GM19438 (cell line): Measurements from ENCODE around the gene INVS.
"Not testable (repeated sequence)": the region's sequence is repeated elsewhere in the genome, so short reads cannot be mapped to it uniquely, and the experiment has no call there.

Experiments
- ATAC-seq: cut with Tn5 transposase; IDR thresholded peaks from one replicate; pipeline ENCODE4 v1.9.1; 2021; ENCODE audit warnings: low read depth; ENCODE audit not compliant: unreplicated experiment

Gene INVS

DNA sequence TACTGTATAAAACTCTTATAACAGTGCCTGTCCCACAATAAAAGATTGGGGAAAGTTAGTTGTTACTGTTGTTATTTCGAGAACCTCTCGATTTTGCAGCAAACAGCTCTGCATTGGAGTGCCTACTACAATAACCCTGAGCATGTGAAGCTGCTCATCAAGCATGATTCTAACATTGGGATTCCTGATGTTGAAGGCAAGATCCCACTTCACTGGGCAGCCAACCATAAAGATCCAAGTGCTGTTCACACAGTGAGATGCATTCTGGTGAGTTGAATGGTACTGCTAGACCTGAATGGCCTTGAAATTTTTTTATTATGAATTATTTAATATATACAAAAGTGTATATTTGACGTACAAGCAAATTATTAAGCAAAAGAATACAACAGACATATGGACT is 130.5 kb downstream of the INVS start:
- ATAC-seq: no peak

- ATAC-seq: not testable (repeated sequence)
These were observed 137.9 kb downstream of the INVS start for GRCh38 chr9:100236986-100237385.

DNA sequence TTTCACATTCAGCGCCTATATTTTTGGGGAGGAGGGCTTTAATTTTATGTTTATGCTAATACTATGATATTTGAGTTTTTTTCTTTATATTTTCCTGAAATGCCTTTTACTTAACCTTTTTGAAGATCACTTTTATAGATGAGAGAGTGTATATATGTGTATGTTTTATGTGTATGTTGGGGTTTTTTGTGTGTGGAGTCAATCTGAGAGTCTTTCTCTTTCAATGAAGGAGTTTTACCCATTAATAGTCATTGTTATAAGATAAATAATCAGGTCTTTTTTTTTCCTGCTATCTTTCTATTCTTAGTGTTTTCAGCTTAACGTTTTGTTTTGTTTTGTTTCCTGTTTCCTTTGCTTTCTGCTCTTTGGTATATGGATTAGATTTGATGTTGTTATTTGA is 141.5 kb downstream of the INVS start:
- no peak for ATAC-seq

- ATAC-seq: no peak
These were observed 168.2 kb downstream of the INVS start for GRCh38 chr9:100267211-100267610.

DNA sequence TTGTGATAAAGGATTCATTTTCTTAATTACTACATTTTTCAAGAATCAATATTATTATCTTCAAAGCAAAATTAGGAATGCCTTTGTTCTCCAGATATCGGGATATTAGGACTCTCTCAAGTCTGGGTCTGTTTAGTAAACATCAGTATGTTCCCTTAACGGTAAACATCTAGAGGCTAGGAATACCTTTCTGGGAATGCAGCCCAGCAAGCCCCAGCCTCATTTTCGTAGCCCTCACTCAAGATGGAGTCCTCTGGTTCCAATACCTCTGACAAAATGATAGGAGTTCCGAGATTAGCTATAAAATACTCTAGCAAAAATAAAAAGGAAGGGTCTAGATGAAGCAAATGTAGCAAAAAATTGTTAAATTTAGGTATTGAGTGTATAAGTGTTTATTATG is 169.2 kb downstream of the INVS start:
- no peak for ATAC-seq

- no peak for ATAC-seq
These were observed 170.6 kb downstream of the INVS start for GRCh38 chr9:100269656-100270055.

- no peak for ATAC-seq
These were observed 178.3 kb downstream of the INVS start for GRCh38 chr9:100277166-100277979.

DNA sequence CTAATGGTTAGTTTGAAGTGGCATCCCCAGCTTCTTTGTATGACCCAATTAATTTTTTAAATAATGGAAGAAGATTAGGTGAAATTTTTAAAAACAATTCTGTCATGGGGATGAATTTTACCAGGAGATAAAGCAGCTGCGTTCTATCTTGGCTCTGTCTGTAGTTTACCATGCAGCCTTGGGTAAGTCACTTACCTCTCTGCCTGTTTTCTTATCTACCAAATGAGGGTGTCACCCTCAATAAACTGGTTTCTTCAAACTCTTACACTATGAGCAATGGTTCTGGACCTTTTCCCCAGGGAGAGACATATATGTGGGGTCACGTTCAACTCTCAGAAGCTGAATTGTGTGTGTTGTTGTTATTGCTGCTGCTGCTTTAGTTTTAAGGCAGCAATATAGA is 182.0 kb downstream of the INVS start:
- no peak for ATAC-seq

DNA sequence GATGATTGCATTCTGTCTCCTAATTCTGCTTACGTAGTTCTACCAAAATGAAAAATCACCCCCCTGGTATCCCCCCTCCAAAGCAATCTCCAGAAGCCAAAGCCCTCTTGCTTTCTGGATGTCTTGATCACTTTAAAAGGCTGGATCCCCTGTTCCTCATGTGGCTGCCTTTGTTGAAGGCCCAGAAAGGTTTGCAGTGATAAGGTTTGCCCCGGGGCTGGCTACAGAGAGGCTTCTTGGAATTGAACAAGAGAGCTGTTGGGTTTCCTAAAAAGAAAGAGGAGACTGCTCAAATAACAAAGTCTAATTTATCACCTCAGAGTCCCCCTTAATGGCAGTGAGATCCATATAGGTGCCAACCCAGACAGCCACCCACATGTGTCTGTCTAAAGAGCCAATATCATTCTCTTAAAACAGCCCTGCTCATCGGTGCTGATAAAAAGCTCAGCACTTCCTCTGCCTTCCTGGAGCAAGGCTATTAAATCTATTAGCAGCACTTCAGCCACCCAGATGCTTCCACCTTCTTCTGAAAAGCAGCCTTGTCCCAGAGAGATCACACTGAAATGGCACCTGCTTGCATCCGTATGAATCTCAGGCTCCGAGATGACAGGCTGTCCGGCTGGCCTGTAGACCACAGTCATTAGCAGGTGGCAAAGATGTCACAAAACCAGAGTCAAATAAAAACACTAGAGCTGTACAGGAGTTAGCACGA is 182.8 kb downstream of the INVS start:
- ATAC-seq: no peak

DNA sequence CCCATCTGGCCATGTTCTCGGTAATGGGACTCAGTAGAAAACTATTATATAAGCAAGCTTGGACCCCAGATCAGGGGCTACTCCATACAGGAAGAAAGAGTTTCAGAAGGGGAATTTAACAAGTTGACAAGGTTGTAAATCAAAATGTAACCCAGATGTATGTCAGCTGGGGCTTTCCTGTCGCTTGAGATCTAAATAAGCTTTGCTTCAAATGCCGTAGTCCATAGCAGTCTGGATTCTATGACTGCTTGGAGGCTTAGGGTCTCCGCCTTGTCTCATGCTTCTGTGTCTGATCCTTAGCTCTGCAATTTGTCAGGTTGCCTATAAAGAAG is 183.3 kb downstream of the INVS start:
- ATAC-seq: no peak

GRCh38 chr9:100284247-100284646 is 185.2 kb downstream of the INVS start:
- ATAC-seq: no peak

DNA sequence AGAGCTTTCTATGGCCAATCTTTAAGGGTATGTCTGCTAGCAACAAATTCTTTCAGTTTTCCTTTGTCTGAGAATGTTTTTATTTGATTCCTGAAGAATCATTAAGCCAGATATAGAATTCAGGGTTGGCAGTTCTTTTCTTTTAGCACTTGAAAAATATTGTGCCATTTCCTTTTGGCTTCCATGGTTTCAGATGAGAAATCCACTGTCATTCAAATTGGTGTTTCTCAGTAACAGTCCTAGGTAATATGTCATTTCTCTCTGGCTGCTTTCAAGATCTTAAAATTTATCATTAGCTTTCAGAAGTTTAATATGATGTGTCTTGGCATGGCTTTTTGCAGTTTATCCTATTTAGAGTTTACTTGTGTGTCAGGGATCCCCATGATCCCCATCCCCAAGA is 186.0 kb downstream of the INVS start:
- ATAC-seq: no peak

GRCh38 chr9:100285601-100286000 is 186.6 kb downstream of the INVS start:
- ATAC-seq: no peak

DNA sequence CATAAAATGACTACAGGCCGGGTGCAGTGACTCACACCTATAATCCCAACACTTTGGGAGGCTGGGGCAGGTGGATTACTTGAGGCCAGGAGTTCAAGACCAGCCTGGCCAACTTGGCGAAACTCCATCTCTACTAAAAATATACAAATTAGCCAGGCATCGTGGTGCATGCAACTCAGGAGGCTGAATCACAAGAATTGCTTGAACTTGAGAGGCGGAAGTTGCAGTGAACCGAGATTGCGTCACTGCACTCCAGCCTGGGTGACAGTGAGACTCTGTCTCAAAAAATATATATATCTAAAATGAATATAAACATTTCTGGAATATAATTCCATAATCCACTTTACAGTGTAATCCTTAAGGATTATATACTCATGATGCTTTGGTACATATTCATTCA is 187.2 kb downstream of the INVS start:
- ATAC-seq: no peak

DNA sequence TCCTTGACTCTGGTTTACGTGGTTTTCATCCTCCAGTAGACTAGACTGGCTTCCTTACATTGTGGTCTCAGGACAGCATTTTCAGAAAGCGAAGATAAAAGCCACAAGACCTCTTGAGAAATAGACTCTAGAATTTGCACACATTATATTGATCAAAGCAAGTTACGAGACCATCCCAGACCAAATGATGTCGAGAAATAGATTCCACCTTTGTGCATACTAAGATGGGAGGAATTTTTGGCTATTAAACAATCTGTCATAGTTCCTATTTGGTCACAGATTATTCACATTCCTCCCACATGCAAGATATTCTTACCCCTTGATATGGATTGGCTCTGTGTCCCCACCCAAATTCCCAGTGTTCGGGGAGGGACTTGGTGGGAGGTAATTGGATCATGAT is 188.1 kb downstream of the INVS start:
- no peak for ATAC-seq

GRCh38 chr9:100290714-100291113 is 191.7 kb downstream of the INVS start:
- no peak for ATAC-seq

- ATAC-seq: no peak
These were observed 193.4 kb downstream of the INVS start for GRCh38 chr9:100292414-100292813.

DNA sequence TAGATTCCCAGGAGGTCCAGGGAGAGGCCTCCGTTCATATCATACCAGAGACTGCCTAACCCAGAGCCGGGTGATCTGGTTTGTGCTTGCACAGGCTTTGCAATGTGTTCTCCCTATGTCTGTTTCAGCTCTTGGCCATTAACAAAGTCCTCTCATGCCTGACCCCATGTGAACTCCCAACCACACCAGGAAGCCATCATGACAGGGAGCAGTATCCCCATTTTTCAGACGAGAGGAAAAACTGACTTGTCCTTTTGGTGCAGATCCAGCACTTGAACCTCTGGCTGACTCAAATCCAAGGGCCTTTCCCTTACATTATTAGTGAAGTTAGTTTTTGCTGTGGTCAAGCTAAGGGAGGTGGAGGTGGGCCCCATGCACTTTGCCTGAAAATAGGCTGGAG is 195.3 kb downstream of the INVS start:
- ATAC-seq: no peak

DNA sequence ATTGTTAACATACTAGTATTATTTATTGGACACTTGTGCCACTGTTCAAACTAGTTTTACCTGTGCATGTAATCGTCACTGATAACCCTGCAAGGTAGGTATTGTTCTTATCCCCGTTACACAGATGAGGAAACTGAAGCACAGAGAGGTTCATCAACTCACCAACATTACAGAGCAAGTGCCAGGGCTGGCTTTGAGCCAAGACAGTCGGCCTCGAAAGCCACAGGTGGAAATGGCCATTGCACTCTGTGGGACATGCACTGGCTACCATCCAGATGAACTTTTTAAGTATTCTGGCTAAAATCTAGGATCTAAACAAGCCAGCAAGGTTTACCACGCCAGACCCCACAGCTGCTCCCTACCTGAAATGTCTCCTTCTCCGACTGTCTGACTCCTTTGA is 195.8 kb downstream of the INVS start:
- no peak for ATAC-seq

- ATAC-seq: no peak
These were observed 196.2 kb downstream of the INVS start for GRCh38 chr9:100295240-100295639.

DNA sequence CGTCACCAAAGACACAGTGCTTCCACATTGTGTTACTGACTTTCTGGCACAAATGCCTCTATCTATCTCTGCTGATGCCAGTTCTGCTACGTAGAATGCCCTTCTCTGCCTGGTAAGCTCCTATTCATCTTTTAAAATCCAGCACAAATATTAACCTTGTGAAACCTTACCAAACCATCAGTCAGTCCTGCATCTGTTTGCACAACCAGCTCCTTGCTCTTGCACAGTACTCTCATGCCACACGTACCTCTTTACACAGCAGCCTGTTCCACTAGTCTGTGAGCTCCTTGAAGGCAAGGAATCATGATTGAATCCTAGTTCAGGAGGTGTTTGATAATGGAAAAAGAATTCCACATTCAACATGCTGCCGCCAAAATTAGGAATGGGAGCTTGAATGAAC is 197.4 kb downstream of the INVS start:
- ATAC-seq: no peak

DNA sequence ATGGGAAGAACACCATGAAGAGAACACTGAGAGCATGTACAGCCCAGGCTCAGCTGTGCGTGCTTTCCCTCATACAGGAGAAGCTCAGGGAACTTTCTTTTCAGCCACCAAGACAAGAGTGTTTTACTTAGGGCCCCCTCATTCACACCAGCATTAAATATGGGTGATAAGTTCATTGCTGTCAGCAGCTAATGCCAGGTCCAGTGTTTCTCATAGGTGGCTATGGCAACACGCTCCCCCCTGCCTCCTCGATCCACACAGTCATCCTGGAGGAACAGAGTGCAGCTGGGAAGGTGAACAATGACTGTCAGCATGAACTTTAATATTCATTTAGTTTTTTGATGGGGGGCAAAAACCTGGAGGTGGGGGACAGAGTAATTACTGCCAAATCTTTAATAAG is 199.3 kb downstream of the INVS start:
- ATAC-seq: no peak
